GOT3 (cell line): Measurements from ENCODE around the gene OR2L8.

Source experiments
- DNase-seq: peaks from one replicate; lab custom pipeline; 2025; ENCODE audit warnings: mixed read lengths; lab: John Stamatoyannopoulos, UW

The OR2L8 gene, protein sequence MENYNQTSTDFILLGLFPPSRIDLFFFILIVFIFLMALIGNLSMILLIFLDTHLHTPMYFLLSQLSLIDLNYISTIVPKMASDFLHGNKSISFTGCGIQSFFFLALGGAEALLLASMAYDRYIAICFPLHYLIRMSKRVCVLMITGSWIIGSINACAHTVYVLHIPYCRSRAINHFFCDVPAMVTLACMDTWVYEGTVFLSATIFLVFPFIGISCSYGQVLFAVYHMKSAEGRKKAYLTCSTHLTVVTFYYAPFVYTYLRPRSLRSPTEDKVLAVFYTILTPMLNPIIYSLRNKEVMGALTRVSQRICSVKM

DNA sequence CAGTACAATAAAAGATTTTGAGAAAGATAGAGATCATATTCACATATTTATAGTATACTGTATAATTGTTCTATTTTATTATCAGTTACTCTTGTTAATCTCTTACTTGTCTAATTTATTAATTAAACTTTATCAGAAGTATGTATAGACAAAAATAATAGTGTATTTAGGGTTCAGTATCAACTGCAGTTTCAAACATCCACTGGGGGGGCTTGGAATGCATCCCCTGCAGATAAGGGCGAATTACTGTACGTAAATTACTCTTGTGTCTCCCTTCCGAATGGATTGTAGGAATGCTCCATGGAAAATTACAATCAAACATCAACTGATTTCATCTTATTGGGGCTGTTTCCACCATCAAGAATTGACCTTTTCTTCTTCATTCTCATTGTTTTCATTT lies at the start of gene OR2L8:
Gene OR2L8 (plus strand): TSS at position 301 of the 400 bp plus-strand sequence. CDS start 0 bp downstream, at position 301.
- DNase-seq, result no peak

DNA sequence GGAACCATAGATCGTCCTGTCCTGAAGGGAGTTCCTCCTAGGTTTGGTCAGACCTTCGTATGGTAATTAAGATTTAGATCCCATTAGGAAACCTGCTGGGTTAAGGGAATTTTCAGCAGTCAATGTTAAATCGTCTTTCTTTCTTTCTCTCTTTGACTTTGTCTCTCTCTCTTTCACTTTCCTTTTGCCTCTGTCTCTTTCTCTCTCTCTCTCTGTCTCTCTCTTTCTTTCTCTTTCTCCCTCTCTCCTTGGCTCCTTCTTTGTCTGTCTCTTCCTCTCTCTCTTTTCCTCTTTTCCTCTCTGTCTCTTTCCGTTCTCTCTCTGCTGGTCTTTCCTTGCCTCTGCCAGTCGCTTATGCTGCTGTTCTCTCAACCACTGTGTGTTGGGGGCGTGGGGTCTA lies 44.5 kb upstream of the OR2L8 start:
- no peak for DNase-seq

DNA sequence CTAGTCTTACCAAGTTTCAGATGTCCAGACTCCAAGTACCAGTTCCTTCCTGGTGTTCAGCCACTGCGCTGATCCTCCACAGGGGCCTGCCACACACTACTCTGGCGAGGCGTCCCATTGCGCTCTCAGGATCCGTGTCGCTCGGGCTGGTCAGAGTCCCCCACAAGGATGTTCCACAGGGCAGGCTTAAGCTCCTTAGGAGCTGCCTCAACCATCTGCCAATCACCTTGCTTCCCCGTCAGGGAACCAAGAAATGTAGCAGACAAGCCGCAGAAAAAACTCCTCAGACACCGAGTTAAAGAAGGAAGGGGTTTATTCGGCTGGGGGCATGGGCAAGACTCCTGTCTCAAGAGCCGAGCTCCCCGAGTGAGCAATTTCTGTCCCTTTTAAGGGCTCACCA lies 43.5 kb upstream of the OR2L8 start:
- no peak for DNase-seq

DNA sequence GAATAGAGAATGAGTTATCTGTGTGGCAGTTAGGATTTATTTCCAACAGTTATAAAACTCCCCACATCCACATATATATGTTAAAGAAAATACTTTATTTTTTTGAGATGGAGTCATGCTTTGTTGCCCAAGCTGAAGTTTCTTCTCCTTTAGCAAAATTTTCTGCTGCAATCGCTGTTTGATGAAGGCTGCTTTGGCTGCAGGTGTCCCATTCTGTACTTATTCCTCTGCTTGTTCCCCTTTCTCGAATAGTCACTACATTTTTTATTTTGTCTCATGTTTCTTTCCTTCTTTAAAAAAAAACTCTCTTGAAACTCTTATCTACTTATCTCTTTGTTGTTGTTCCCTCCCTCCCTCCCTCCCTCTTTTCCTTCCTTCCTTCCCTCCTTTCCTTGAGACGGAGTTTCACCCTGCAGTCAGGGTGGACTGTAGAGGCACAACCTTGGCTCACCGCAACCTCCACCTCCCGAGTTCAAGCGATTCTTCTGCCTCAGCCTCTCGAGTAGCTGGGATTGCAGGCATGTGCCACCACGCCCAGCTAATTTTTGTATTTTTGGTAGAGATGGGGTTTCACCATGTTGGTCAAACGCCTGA lies 42.7 kb upstream of the OR2L8 start:
- DNase-seq, result no peak

DNA sequence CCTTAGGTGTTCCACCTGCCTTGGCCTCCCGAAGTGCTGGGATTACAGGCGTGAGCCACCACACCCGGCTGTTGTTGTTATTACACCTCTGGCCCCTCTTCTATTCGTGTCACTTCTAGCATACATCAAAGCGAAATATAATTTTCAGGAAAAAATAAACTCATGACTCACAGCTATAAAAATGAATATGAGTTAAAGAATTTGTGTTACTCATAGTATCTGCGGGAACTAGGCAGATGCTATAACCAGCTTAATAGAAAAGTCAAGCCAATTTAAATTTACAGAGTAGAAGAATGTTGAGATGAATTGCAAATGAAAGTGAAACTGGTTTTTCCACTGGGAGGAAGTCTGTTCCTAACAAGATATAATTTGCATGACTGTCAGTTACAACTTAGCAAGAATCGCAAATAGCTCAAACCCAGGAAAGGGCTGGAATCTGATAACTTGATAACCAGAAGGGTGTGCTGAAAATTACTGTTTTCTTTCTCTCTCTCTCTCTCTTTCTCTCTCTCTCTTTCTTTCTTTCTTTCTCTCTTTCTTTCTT lies 42.1 kb upstream of the OR2L8 start:
- DNase-seq, result no peak

DNA sequence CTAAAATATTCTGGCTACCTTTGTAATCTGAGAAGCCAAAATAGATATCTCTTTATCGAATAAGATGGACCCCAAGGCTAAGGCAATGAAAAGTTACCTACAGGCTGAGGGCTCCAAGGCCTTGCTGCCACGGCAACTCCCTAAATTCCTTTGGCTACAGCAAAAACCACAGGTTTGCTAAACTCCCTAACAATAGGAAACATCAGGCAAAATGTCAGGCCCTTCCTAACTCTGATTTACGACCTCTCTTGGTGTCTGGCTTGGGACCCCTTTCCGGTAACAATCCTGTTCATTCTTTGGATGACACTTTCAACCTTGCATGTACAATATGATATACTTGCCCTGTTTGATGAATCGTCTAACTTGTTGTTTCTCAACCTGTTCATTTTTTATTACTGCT lies 39.9 kb upstream of the OR2L8 start:
- DNase-seq, result no peak

DNA sequence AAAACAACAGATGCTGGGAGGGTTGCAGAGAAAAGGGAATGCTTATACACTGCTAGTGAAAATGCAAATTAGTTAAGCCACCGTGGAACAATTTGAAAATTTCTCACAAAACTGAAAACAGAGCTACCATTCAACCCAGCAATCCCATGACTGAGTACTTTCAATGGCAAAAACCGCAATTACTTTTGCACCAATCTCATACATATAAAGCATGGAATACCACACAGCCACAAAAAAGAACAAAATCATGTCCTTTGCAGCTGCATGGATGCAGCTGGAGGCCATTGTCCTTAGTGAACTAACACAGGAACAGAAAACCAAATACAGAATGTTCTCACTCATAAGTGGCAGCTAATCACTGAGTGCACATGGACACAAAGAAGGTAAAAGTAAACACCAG lies 34.9 kb upstream of the OR2L8 start:
- no peak for DNase-seq

DNA sequence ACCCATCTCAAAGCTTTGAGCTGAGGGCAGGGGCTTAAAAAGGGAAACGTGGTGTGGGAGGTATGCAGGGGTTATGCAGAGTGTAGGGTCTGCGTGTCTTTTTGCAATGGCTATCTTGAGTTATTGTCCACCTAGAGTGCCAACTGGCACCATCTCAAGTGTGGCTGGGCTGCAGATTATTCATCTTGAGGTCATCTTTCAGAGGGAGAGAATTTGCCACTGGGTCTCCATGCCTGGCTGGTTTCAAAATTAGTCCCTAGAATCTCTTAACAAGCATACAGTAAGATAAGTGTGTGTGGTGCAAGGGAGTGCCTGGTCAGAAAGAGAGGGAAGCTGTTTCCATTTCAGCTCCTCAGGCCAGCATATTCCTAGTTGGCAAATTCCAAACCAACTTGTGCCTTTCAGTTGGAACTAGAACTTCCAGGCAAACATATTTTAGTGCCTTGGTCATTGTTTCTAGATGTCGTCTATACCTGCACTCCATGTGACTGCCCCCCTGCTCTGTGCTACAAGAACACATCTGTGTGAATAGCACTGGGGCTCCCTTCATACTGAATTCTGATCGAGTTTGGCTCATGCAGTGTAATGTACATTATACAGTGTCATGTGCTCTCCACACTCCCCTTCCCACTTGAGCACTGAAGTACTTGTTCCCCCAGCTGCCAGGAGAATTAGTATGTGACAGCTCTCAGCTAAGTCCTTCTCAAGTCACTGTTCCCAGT lies 33.6 kb upstream of the OR2L8 start:
- no peak for DNase-seq

DNA sequence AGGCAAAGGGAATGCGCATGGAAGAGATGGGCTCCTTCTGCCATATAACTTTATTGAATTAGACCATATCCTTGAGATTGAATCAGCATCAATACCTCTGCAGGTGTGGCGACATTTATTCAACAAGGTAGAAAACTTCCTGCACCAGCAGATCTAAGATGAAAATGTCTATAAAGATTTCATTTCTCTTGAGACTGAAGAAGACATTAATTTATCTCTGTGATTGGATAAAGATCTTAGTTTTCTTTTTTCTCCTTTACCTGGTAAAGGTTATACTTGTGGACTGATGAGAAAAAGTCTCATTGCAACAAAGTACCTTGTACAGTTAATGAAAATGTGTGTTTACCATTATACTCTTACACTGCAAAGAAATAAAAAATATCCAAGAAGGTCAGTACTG lies 28.7 kb upstream of the OR2L8 start, which contains the start of gene OR2T8:
Gene OR2T8 (plus strand): TSS at position 301 of the 400 bp plus-strand sequence. CDS start 766 bp downstream, outside the sequence.
- no peak for DNase-seq

DNA sequence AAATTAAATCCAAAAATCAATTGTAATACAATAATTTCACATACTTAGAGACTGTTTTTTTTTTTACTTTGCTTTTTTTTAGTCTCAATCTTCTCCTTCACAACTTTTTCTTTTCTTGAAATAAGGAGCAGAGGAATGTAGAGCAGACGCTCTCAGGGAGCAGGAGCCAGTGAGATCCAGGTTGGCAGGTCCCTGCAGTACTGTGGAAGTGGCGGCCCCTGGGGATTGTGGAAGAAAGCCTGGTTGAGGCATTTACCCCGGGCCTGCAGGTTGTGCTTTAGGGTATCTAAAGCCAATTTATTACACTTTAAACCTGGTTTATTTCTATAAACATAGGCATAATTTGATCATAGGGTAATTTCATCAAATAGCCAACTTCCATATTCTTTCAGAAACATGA lies 24.7 kb upstream of the OR2L8 start:
- no peak for DNase-seq

DNA sequence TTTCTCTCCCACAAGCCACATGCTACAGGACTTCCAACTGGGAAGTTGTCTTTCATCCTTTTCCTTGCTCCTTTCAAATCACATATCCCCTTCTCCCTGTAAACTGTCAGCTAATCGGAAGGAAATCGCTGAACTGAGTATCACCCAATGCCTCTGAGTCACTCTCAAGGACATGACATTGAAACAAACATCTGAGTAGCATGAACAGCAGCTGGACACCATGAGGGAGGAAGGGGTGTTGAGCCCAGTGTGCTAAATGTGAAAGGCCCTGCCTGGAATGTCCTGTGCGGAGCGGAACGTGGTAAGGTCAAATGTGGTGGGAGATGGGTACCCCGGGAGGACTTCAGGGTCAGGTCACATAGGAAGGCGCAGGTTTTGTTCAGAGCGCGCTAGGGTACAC lies 23.8 kb upstream of the OR2L8 start, which contains the start of gene OR2AJ1:
Gene OR2AJ1 (plus strand): TSS at position 22 of the 400 bp plus-strand sequence. CDS start 8,880 bp downstream, outside the sequence.
- no peak for DNase-seq

DNA sequence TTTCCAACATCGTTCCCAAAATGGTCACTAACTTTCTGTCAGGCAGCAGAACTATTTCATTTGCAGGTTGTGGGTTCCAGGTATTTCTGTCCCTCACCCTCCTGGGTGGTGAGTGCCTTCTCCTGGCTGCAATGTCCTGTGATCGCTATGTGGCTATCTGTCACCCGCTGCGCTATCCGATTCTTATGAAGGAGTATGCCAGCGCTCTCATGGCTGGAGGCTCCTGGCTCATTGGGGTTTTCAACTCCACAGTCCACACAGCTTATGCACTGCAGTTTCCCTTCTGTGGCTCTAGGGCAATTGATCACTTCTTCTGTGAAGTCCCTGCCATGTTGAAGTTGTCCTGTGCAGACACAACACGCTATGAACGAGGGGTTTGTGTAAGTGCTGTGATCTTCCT lies 14.7 kb upstream of the OR2L8 start:
- DNase-seq, result no peak

DNA sequence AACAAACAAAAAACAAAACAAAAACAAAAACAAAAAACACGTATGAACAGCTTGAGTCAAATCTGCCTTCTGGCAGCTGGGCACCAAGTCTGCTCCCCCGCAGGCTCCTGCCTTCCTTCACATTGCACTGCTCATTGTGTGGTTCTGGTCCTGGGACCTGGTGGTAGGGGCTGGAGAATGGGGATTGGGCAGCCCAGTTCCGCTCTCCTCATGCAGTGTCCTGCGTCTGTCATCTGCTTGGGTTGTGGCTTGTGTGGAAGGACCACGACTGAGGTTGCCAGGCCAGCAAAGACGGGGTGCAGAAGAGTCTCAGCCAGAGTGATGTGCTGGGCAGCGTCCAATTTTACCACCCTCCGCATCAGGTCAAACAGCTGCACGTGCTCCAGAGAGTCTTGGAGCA lies 12.9 kb upstream of the OR2L8 start:
- no peak for DNase-seq

DNA sequence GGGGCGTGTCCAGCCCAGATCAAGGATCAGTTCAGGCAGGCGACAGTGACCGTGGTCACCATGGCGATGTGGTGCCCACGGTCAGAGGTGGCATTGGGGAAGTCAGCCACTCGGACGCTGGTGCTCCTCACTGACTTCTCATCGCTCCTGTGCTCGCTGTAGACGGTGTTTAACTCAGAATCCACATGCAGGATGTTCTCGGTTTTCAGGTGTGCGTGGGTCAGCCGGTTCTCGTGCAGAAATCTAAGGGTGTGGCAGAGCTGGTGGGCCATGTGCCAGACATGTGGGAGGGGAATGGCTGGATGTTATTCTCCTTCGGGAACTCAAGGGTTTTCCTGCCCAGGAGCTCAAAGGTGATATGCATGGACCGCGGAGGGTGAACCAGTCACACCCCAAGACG lies 12.2 kb upstream of the OR2L8 start:
- DNase-seq, result no peak

DNA sequence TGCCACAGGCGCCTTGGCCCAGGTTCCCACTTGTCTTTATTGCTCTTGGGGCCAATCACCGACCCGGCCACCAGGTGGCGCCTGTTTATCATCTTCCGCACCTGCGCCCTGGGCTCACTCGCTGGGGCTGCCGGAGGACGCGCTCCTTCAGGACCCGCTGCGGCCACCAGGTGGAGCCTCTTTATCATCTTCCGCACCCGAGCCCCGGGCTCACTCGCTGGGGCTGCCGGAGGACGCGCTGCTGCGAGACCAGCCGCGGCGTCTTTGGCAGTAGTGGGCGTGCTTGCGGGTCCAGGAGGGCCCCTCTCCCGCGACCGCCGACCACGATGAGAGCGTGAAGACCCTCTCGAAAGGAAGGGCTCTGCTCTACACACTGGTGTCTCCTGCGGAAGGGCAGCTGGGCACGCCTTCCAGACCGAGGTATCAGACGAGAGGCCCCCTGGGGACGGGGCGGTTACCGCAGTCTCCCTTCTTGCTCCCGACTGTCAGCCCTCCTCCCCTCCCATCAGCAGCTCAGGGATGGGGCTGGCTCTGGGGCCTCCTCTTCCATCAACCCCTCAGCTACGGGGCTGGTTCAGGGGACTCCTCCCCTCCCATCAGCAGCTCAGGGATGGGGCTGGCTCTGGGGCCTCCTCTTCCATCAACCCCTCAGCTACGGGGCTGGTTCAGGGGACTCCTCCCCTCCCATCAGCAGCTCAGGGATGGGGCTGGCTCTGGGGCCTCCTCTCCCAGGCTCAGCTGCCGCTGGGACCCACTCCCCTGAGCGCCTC lies 11.5 kb upstream of the OR2L8 start:
- peak; percentile 71 for DNase-seq

DNA sequence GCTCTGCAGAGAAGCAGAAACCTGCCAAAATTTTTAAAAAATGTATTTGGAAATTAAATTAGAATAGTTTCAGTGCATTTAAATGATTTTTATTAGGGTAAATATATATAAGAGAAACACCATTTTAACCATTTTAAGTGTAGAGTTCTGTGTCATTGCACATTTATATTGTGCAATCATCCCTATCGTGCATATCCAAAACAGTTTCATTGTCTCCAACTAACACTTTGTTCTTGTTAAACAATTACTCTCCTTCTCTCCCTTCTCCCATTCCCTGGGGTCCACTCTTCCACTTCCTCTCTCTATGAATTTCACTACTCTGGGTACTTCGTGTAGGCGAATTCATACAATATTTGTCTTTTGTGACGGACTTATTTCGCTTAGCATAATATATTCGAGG lies 6.0 kb upstream of the OR2L8 start:
- no peak for DNase-seq

DNA sequence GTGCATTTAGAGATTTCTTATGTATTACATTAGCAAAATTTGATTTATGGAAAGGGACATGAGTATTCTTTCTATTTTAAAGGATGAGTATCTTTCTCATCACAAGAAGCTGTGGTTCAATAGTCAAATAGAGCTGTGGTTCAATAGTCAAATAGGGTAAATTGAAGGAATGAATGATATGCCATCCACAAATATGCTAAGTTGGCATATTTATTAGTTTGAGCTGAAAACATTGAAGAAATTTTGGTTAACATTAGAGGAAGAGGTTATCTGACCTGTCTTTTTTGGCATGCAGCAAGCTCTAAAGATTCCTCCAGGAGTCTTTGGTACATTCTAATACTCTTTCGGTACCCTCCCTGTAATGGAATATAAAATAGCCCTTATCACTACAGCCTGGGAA lies 4.8 kb downstream of the OR2L8 start:
- DNase-seq, result no peak

DNA sequence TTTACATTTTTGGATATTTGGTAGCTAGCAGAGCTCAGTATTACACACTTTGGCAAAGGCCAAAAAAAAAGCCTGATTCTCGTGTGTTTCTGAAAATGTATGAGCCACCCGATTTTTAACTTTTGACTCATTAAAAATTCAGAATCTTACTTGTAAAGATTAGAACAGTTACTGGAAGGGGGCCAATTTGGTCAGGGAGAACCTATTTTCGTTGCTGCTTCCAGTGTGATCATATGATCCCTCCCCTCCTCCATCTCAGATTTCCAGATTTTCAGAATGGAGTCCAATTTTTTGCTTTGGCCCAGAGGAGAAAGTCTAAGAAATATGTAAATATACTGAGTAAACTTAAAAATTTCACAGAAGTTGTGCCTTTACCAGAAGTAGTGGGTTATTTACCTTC lies 13.1 kb downstream of the OR2L8 start:
- no peak for DNase-seq

DNA sequence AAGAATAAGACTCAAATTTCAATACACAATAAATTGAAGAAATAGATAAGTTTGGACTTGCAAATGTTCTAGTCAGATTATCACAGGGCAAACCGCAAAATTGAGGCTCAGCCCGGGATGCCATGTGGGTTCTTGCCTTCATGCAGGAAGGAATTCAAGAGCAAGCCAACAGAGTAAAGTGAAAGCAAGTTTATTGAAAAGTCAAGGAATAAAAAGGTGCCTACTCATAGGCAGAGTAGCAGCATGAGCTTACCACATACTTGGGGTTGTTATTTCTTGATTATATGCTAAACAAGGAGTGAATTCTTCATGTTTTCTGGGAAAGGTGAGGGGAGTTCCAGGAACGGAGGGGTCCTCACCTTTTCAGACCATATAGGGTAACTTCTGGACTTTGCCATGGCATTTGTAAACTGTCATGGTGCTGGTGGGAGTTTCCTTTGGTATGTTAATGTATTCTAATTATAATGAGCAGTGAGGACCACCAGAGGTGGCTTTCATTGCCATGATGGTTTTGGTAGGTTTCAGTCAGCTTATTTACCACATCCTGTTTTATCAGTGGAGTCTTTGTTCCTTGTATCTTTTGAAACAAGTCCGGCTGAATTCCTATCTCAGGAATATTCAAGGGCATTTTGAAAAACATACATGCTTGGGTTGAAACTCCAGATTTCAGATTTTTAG lies 14.4 kb downstream of the OR2L8 start:
- no peak for DNase-seq

DNA sequence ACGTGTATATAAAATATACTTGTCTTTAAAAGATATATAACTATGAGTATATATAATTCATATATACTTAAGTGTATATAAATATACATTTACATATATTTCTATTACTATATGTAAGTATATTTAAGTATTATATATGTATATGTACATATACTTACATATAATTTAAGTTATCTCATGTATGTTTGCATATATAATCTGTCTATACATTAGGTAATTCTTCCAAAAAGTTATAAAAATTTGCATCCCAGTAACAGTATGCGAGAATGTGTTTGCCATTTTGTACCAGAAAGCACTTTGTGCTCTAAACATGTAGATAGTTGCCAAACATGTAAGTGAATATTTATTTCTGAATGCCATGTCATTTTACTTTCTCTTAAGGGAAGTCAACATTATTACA lies 16.3 kb downstream of the OR2L8 start, which contains the start of gene OR2AK2:
Gene OR2AK2 (plus strand): TSS at position 301 of the 400 bp plus-strand sequence. CDS start 144 bp downstream, outside the sequence.
- no peak for DNase-seq

DNA sequence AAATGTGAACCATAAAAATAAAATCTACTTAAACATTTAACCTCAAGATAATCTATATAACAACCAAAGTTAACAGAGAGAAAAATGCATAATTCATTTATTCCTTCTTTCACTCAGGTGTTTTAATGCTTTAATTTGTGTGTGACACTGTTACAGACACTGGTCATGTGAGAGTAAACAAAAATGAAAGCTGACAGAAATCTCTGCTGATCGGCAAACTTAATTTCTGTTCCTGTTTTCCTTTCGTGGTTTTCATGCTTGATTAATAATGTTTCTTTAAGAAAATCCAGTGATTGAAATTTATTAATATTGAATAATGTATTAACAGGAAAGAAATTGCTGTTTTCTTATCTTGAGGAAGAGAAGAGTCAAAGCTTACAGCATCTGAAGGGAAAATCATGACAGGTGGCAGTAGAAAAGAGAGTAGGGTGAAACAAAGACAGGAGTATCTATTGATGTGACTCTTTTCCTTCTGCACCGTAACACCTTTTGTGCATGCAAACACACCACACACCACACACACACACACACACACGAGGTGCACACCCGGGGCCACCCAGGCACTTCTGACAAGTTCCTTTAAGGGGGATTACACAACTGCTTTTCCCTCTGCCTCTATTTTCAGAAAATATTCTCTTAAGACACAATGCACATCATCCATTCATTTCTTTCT lies 18.0 kb downstream of the OR2L8 start:
- no peak for DNase-seq
